Fibroblast of skin of abdomen (primary cell): ENCODE data around the gene SMIM3.
"Not testable (repeated sequence)": the region's sequence is repeated elsewhere in the genome, so short reads cannot be mapped to it uniquely, and the experiment has no call there.

Experiments
- DNase-seq: peaks from one replicate; pipeline ENCODE4 v3.0.0-alpha.2; 2013

The SMIM3 gene

DNA sequence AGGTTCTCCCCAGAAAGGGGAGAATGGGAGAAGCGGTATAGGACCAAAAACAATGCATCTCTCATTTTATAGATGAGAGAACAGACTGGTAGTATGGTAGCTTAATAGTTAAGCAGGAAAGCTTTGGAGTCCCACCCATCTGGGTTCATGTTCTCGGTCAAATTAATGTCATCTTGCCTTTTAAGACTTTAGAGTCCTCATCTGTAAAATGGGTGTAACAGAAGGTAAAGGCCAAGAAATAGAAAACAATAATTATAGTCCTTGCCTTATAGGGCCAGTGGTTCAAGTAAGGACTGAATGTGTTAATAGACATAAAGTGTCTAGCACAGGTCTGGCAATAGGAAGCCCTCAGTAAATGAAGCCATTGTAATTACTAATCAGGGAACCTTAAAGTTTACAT lies 16.4 kb downstream of the SMIM3 start:
- DNase-seq, result no peak

DNA sequence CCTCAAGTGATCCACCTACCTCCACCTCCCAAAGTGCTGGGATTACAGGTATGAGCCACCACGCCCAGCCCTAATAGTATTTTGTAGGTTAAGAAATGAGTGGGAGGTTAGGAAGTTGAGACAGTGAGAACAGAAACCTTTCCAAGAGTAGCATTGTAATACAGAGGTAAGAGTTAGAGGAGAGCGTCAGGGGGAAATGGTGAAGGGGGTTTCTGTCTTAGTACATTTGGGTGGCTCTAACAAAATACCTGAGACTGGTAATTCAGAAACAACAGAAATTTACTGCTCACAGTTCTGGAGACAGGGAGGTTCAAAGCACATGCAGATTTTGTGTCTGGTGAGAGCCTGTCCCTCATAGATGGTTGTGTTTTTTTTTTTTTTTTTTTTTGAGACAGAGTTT lies 18.8 kb downstream of the SMIM3 start:
- no peak for DNase-seq

DNA sequence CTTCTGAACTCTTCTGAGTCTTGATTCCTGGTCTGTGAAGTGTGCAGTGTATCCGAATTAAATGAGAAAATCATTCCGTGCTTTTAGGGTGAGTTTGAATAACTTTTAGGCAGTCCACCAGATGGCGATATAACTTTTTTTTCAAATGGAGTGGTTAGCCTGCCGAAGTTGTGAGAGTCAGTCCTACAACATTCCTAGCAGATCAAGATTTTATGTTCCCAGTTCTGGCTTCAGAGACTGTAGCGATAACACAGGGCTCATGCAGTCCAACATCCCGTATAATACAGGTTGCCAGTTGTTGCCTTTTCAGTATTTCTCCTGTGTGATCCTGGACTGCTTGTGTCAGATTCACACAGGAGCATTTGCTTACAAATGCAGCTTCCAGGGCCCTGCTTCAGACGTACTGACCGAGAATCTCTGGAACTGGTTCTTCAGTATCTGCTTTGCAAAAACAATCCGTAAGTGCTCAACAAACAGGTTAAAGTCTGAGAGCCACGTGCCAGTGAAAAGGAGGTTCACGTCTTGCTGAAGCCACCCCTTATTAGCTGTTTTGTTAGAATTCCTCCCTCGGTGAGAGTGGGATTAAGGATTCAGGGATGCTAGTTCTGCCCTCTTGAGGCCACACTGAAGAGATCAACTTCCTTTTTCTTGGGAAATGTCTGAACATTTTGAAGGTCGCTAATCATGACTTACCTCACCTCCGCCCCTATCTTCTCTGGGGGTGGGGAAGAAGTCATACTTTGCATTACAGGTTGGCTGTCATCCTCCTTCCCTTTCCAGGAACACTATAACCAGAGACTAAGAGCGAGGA lies 22.8 kb downstream of the SMIM3 start:
- DNase-seq, result peak; percentile 74

DNA sequence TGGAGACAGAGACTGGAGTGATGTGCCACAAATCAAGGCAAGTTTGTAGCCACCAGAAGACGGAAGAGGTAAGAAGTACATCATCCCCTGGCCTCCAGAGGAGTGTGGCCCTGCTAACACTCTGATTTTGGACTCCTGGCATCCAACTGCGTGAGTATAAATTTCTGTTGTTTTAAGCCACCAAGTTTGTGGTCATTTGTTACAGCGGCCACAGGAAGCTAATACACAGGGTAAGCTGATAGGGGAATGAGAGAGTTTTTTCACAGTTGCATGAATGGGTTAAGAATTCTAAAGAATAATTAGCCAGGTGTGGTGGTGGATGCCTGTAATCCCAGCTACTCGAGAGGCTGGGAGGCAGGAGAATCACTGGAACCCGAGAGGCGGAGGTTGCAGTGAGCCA lies 25.8 kb downstream of the SMIM3 start:
- no peak for DNase-seq

DNA sequence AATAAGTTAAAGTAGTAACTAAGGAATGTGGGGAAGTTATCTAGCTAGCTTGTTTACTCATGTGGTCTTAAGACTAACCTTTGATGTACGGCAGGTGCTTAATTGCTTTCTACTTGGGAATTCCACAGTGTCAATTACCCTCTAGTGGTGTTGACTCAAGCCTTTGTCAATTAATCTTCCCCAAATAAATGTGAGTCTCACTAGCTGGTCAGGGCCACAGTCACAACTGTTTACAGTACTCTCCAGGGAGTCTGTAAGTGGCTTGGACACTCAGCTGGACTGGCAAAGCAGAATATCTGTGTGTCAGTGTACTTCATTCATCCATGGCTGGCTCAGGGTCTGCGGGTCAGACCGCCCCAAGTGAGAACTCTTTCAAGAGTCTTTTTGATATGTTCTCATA lies 30.8 kb downstream of the SMIM3 start:
- DNase-seq, result no peak

DNA sequence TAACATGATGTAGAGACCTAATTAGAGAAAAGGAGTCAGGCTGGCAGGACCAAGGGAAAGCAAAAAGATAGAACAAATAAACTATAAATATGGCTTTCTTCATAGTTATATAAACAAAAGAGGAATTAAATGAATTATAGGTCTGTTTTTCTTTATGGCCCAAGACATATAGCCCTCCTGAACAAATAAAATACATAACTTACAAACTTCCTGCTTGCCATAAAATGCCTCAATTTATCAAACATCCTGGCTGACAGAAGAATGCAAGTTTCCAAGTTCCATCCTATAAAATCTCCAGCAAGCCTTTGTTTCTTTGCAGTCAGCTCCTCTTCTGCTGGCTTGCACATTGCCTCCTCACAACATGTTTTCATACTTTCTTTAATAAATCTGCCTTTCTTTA lies 36.5 kb downstream of the SMIM3 start:
- DNase-seq, result no peak

DNA sequence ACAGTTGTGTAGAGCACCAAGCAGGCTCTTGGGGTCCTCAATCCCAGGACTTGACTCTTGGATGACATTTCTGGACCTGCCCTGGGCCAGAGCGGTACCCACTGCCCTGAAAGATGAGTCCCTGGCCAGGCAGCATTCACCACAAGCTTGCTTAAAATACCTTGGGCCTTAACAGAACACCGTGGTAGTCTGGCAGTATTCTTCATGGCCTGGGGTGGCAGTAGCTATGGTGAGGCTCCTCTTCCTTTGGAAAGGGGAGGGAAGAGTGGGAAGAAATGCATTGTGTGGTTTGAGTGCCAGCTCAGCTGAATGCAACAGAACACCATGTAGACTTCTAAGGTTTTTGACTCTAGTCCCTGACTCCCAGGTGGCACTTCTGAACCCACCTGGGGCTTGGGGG lies 38.4 kb downstream of the SMIM3 start:
- DNase-seq, result no peak

DNA sequence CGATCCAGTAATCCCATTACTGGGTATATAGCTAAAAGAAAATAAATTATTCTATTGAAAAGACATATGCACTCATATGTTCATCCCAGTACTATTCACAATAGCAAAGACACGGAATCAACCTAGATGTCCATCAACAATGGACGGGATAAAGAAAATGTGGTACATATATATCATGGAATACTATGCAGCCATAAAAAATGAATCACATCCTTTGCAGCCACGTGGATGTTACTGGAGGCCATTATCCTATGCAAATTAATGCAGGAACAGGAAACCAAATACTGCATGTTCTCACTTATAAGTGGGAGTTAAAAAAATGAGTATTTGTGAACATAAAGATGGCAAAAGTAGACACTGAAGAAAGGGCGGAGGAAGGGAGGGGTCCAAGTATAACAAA lies 51.2 kb downstream of the SMIM3 start:
- DNase-seq, result no peak

DNA sequence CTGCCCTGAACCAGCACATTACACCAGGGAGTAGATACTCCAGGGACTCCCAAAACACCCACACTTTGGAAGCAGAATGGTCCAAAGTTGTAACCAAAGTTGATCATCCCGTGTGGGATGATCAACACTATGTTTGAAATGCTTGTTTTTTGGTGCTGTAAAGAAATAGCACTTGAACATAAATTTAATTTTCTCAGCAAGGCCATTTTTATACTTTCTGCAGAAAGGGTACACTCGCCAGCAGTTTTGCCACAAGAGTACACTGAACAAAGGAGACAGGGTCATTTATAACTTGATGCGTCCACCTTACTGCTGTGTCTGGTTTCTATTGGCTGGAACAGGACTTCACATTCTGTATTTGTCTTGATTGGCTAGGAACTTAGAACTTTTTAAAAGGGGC lies 53.3 kb downstream of the SMIM3 start:
- DNase-seq, result not testable (repeated sequence)

DNA sequence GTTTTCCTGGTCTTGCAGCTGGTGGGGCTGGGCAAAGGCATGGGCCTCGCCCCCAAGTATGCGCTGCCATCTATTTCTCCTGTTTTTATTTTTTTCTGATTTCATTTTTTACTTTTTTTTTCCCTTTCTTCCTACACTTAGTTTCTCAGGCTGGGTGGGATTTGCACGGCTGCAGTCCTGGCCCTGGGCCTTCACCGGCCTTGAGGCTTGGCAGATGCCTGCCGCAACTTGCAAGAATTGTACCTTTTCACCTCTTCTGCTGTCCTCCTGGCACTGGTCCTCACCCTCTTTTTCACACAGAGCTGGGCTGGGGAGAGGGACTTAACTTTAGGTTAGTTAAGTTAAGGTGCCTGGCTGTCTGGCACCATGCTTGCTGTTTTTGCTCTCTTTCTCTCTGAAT lies 57.5 kb downstream of the SMIM3 start:
- no peak for DNase-seq

DNA sequence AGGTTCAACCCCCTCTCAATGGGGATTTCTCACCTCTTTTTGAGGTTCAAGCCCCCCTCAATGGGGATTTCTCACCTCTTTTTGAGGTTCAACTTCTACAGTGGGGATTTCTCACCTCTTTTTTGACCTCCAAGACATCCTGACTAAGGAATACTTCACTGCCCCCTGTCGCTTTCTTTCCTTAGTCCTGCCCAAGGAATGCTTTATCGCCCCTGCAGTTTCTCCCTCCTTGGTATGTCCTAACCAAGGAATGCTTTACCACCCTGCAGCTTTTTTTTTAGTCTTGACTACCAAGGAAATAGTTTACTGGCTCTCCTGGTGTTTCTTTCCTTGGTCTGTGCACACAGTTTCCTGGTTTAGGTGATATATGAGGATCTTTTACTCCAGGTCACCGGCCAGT lies 58.1 kb downstream of the SMIM3 start:
- no peak for DNase-seq

DNA sequence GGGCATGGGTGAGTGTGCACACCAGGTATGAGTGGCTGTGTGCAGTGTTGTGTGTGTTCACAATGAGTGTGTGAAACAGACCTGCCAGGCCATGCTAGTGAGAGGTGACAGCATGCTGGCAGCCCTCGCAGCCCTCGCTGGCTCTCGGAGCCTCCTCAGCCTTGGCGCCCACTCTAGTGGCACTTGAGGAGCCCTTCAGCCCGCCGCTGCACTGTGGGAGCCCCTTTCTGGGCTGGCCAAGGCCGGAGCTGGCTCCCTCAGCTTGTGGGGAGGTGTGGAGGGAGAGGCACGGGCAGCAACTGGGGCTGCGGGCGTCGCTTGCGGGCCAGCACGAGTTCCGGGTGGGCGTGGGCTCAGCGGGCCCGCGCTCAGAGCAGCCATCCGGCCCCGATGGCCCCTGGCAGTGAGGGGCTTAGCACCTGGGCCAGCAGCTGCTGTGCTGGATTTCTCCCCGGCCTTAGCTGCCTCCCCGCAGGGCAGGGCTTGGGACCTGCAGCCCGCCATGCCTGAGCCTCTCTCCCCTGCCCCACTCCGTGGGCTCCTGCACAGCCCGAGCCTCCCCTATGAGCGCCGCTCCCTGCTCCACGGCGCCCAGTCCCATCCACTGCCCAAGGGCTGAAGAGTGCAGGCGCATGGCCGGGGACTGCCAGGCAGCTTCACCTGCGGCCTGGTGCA lies 66.8 kb downstream of the SMIM3 start:
- DNase-seq, result not testable (repeated sequence)

DNA sequence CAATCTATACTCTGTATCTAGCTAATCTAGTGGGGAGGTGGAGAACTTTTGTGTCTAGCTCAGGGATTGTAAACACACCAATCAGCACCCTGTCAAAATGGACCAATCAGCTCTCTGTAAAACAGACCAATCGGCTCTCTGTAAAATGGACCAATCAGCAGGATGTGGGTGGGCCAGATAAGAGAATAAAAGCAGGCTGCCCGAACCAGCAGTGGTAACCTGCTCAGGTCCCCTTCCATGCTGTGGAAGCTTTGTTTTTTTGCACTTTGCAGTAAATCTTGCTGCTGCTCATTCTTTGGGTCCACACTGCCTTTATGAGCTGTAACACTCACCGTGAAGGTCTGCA lies 67.7 kb downstream of the SMIM3 start, which contains the start of gene IRGM:
Gene IRGM, plus strand, starts transcription at position 214 of the 346 bp plus-strand sequence. CDS start 1,603 bp downstream, outside the sequence.
- not testable (repeated sequence) for DNase-seq
